HEK293 (cell line): ENCODE results near the gene C1QTNF1.

Experiments used
- BCL11B ChIP-seq: fragments of 450-650 bp; formaldehyde crosslinking; IDR thresholded peaks from 2 replicates; pipeline ENCODE4 v1.5.1; 2016; ENCODE audit warnings: low read depth, missing biosample characterization, missing genetic modification characterization
- MEIS1 ChIP-seq: sonication (generic); formaldehyde crosslinking; IDR thresholded peaks from 2 replicates; pipeline ENCODE4 v1.8.1; 2022; ENCODE audit warnings: missing genetic modification reagents, mild to moderate bottlenecking, borderline replicate concordance
- MZF1 ChIP-seq: fragments of 450-650 bp; formaldehyde crosslinking; IDR thresholded peaks from 2 replicates; pipeline ENCODE4 v1.5.1; 2017; ENCODE audit warnings: missing biosample characterization, missing genetic modification characterization, borderline replicate concordance
- PRDM1 ChIP-seq: fragments of 450-650 bp; formaldehyde crosslinking; IDR thresholded peaks from 2 replicates; pipeline ENCODE4; 2016; ENCODE audit warnings: missing biosample characterization, missing genetic modification characterization
- RBAK ChIP-seq: fragments of 450-650 bp; formaldehyde crosslinking; IDR thresholded peaks from 2 replicates; pipeline ENCODE4 v1.5.1; 2016; ENCODE audit warnings: missing biosample characterization, missing genetic modification characterization
- REST ChIP-seq: fragments of 450-650 bp; formaldehyde crosslinking; IDR thresholded peaks from 2 replicates; pipeline ENCODE4 v1.5.1; 2016; ENCODE audit warnings: missing biosample characterization, missing genetic modification characterization
- SP3 ChIP-seq: fragments of 450-650 bp; formaldehyde crosslinking; IDR thresholded peaks from 2 replicates; pipeline ENCODE4 v1.5.1; 2016; ENCODE audit warnings: missing biosample characterization, missing genetic modification characterization
- ZBTB26 ChIP-seq: fragments of 450-650 bp; formaldehyde crosslinking; optimal IDR thresholded peaks from 2 replicates; pipeline ENCODE3; 2016; ENCODE audit warnings: missing biosample characterization, mild to moderate bottlenecking, missing genetic modification characterization
- ZBTB48 ChIP-seq: fragments of 450-650 bp; formaldehyde crosslinking; IDR thresholded peaks from 2 replicates; pipeline ENCODE4 v1.5.1; 2016; ENCODE audit warnings: missing biosample characterization, missing genetic modification characterization
- ZBTB6 ChIP-seq: fragments of 450-650 bp; formaldehyde crosslinking; IDR thresholded peaks from 2 replicates; pipeline ENCODE4 v1.5.1; 2017; ENCODE audit warnings: missing biosample characterization, missing genetic modification characterization
- ZFHX2 ChIP-seq: fragments of 450-650 bp; formaldehyde crosslinking; conservative IDR thresholded peaks from 2 replicates; pipeline ENCODE4 v1.5.1; 2016; ENCODE audit warnings: missing biosample characterization, missing genetic modification characterization
- ZFP3 ChIP-seq: fragments of 450-650 bp; formaldehyde crosslinking; IDR thresholded peaks from 2 replicates; pipeline ENCODE4 v1.5.1; 2016; ENCODE audit warnings: low read depth, missing biosample characterization, missing genetic modification characterization
- ZNF174 ChIP-seq: fragments of 450-650 bp; formaldehyde crosslinking; IDR thresholded peaks from 2 replicates; pipeline ENCODE4 v1.5.0; 2017; ENCODE audit warnings: missing biosample characterization, mild to moderate bottlenecking, missing genetic modification characterization
- ZNF19 ChIP-seq: fragments of 450-650 bp; formaldehyde crosslinking; IDR thresholded peaks from 2 replicates; pipeline ENCODE4; 2016; ENCODE audit warnings: missing biosample characterization, missing genetic modification characterization, low read depth
- ZNF302 ChIP-seq: fragments of 450-650 bp; formaldehyde crosslinking; IDR thresholded peaks from 2 replicates; pipeline ENCODE4 v1.5.1; 2016; ENCODE audit warnings: missing biosample characterization, missing genetic modification characterization, low read depth
- ZNF473 ChIP-seq: fragments of 450-650 bp; formaldehyde crosslinking; IDR thresholded peaks from 2 replicates; pipeline ENCODE4 v1.5.1; 2017; ENCODE audit warnings: missing biosample characterization, missing genetic modification characterization
- ZNF561 ChIP-seq: fragments of 450-650 bp; IDR thresholded peaks from 2 replicates; pipeline ENCODE4 v1.5.1; 2018; ENCODE audit warnings: missing biosample characterization, missing genetic modification characterization, borderline replicate concordance
- ZNF621 ChIP-seq: fragments of 450-650 bp; formaldehyde crosslinking; IDR thresholded peaks from 2 replicates; pipeline ENCODE4 v1.5.1; 2017; ENCODE audit warnings: missing biosample characterization, missing genetic modification characterization
- ZNF768 ChIP-seq: fragments of 450-650 bp; formaldehyde crosslinking; IDR thresholded peaks from 2 replicates; pipeline ENCODE4 v1.5.1; 2018; ENCODE audit warnings: missing biosample characterization, mild to moderate bottlenecking, missing genetic modification characterization
- TF ChIP-seq, protein P1 (sequence below): fragments of 450-650 bp; formaldehyde crosslinking; IDR thresholded peaks from 2 replicates; pipeline ENCODE4 v1.5.1; 2016; ENCODE audit warnings: missing biosample characterization, missing genetic modification characterization, borderline replicate concordance
- TF ChIP-seq, protein P2 (sequence below): fragments of 450-650 bp; formaldehyde crosslinking; IDR thresholded peaks from 2 replicates; pipeline ENCODE4 v1.5.1; 2016; ENCODE audit warnings: missing biosample characterization, missing genetic modification characterization

Gene C1QTNF1

DNA sequence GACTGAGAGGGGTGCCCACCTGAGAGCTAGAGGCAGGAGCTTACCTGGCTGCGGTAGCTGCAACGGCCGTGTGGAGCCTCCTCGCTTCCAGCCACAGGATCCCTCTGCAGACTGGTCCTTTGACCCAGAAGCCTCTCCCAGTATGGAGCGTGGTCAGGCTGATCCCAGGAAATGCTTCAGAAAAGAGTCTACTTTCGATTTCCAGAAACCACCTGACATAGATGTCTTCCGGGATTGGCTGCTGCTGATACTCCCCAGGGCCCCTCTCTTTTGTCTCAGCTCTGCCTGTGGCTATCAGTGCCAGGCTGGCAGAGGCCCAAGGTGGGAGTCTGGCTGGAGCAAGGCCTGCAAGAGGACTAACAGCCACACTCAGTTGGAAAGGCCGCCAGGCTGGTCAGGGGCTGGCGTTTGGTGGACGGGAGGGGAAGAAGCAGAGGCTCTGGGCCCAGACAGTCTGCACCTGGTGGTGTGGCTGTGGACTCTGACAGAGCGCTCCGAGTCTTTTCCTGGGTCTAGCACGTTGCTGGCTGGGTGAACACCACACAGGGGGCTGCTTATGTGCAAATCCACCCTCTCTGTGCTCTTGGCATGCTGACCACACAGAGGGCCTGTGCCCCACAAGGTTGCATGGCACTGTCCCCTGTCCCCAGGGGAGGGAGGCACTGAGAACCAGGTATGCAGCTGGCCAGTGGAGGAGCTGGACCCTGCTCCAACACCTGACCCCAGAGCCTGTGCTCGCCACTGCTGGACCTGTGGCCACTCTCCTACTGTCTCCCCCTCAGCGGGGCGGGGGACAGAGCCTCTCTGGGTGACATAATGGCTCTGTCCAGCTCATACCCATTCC lies 44.0 kb upstream of the C1QTNF1 start, which contains the start of gene LGALS3BP (continued):
- TF ChIP-seq PRDM1 (tag by site-specific recombination) (no peak), ZBTB26 (no peak), MZF1 (tag by site-specific recombination) (no peak), REST (tag by site-specific recombination) (no peak), ZNF473 (tag by site-specific recombination) (no peak), SP3 (tag by site-specific recombination) (no peak), ZFP3 (tag by site-specific recombination) (no peak), ZNF621 (tag by site-specific recombination) (no peak), BCL11B (tag by site-specific recombination) (no peak), ZNF768 (tag by site-specific recombination) (no peak), ZNF561 (tag by site-specific recombination) (peak; percentile 33; the same call in 1 of the 2 replicates), MEIS1 (CRISPR knock-in tag) (no peak), ZNF174 (no peak), ZBTB48 (tag by site-specific recombination) (no peak), ZFHX2 (no peak), ZBTB6 (tag by site-specific recombination) (no peak), ZNF19 (no peak), ZNF302 (tag by site-specific recombination) (no peak), RBAK (tag by site-specific recombination) (no peak)
- TF ChIP-seq, protein P1, sequence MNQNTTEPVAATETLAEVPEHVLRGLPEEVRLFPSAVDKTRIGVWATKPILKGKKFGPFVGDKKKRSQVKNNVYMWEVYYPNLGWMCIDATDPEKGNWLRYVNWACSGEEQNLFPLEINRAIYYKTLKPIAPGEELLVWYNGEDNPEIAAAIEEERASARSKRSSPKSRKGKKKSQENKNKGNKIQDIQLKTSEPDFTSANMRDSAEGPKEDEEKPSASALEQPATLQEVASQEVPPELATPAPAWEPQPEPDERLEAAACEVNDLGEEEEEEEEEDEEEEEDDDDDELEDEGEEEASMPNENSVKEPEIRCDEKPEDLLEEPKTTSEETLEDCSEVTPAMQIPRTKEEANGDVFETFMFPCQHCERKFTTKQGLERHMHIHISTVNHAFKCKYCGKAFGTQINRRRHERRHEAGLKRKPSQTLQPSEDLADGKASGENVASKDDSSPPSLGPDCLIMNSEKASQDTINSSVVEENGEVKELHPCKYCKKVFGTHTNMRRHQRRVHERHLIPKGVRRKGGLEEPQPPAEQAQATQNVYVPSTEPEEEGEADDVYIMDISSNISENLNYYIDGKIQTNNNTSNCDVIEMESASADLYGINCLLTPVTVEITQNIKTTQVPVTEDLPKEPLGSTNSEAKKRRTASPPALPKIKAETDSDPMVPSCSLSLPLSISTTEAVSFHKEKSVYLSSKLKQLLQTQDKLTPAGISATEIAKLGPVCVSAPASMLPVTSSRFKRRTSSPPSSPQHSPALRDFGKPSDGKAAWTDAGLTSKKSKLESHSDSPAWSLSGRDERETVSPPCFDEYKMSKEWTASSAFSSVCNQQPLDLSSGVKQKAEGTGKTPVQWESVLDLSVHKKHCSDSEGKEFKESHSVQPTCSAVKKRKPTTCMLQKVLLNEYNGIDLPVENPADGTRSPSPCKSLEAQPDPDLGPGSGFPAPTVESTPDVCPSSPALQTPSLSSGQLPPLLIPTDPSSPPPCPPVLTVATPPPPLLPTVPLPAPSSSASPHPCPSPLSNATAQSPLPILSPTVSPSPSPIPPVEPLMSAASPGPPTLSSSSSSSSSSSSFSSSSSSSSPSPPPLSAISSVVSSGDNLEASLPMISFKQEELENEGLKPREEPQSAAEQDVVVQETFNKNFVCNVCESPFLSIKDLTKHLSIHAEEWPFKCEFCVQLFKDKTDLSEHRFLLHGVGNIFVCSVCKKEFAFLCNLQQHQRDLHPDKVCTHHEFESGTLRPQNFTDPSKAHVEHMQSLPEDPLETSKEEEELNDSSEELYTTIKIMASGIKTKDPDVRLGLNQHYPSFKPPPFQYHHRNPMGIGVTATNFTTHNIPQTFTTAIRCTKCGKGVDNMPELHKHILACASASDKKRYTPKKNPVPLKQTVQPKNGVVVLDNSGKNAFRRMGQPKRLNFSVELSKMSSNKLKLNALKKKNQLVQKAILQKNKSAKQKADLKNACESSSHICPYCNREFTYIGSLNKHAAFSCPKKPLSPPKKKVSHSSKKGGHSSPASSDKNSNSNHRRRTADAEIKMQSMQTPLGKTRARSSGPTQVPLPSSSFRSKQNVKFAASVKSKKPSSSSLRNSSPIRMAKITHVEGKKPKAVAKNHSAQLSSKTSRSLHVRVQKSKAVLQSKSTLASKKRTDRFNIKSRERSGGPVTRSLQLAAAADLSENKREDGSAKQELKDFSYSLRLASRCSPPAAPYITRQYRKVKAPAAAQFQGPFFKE (tag by site-specific recombination): no peak
- TF ChIP-seq, protein P2, sequence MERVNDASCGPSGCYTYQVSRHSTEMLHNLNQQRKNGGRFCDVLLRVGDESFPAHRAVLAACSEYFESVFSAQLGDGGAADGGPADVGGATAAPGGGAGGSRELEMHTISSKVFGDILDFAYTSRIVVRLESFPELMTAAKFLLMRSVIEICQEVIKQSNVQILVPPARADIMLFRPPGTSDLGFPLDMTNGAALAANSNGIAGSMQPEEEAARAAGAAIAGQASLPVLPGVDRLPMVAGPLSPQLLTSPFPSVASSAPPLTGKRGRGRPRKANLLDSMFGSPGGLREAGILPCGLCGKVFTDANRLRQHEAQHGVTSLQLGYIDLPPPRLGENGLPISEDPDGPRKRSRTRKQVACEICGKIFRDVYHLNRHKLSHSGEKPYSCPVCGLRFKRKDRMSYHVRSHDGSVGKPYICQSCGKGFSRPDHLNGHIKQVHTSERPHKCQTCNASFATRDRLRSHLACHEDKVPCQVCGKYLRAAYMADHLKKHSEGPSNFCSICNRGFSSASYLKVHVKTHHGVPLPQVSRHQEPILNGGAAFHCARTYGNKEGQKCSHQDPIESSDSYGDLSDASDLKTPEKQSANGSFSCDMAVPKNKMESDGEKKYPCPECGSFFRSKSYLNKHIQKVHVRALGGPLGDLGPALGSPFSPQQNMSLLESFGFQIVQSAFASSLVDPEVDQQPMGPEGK (tag by site-specific recombination): peak; percentile 44
